K562 (cell line): ENCODE measurements around the gene AP1S3. TPM values are rescaled to one million over a fixed set of nuclear protein-coding genes. Genes with fewer than 3 reads are reported as not detected.

ENCODE experiments used
- ATAC-seq: fragments of 200-7000 bp; cut with Tn5 transposase; 3 replicates; pipeline ENCODE4 v1.9.1; 2020; ENCODE audit warnings: moderate library complexity
- BruUV-seq: library from RNA; stranded (reverse); fragments of 400-500 nt; replicated peaks from 2 replicates; lab custom pipeline; 2021; lab: Mats Ljungman, UMichigan
- CTCF ChIA-PET: fragments of 300-600 bp; formaldehyde crosslinking; extraction: SDS; loops from one replicate; lab custom pipeline; 2021; ENCODE audit warnings: low intra/inter-chr PET ratio; lab: Yijun Ruan, JAX
- POLR2A ChIA-PET: fragments of 300-600, 350-650 bp; sonication (Branson Sonifier 250); formaldehyde crosslinking; extraction: SDS; loops from one replicate; lab custom pipeline; 2021; ENCODE audit warnings: antibody characterized with exemption, inconsistent platforms; lab: Yijun Ruan, JAX
- DNase-seq, 4 experiments: peaks; one replicate each; pipeline versions ENCODE4 v3.0.0 to v3.0.0-alpha.2; 2011 to 2018; ENCODE audit warnings: low spot score in 3 of 4, mixed read lengths in 3 of 4; ENCODE audit errors: extremely low read depth in 1 of 4
- FAIRE-seq: peaks from 2 replicates; lab custom pipeline; 2011; peaks lifted over from hg19 to GRCh38; lab: Jason Lieb, UNC
- H2AFZ ChIP-seq: 2 replicates; pipeline ENCODE4 v1.6.0; 2011; ENCODE audit warnings: low read depth, low read length, control low read depth, inconsistent platforms
- H3K27ac ChIP-seq: fragments of 200-600 bp; 3 replicates; pipeline ENCODE4 v1.8.0; 2011; ENCODE audit warnings: low read depth, mild to moderate bottlenecking, control low read depth, inconsistent platforms, low read length, moderate library complexity, mixed read lengths; ENCODE audit errors: extremely low read depth
- H3K27me3 ChIP-seq, 2 experiments: fragments of 300-600 bp in 1 of 2; 2 replicates in 1 of 2; 3 replicates in 1 of 2; pipeline versions ENCODE4 v1.6.0 to v1.8.0; 2011; ENCODE audit warnings: inconsistent platforms in 2 of 2, low read length in 2 of 2, mild to moderate bottlenecking in 1 of 2, mixed read lengths in 1 of 2, moderate library complexity in 1 of 2; ENCODE audit not compliant: control insufficient read depth in 2 of 2, insufficient read depth in 2 of 2
- H3K36me3 ChIP-seq: fragments of 300-600 bp; 3 replicates; pipeline ENCODE4 v1.8.0; 2011; ENCODE audit warnings: mild to moderate bottlenecking, low read length, inconsistent platforms; ENCODE audit not compliant: control insufficient read depth, insufficient read depth
- H3K4me1 ChIP-seq, 2 experiments: fragments of 200-600 bp in 1 of 2; replicated peaks in 1 of 2; 2 replicates in 1 of 2; 3 replicates in 1 of 2; pipeline versions ENCODE4 v1.5.1 to v1.8.0; 2011; ENCODE audit warnings: inconsistent platforms in 2 of 2, low read length in 2 of 2, mild to moderate bottlenecking in 1 of 2, mixed read lengths in 1 of 2, moderate library complexity in 1 of 2; ENCODE audit not compliant: control insufficient read depth in 2 of 2, insufficient read depth in 2 of 2
- H3K4me2 ChIP-seq: 2 replicates; pipeline ENCODE4 v1.6.1; 2011; ENCODE audit warnings: low read length, control low read depth, inconsistent platforms, mixed read lengths; ENCODE audit not compliant: insufficient read depth
- H3K4me3 ChIP-seq: fragments of 200-600 bp; sonication (generic), shearing (Covaris generic); 2 replicates; pipeline ENCODE4 v1.5.1; 2016; ENCODE audit warnings: control low read depth, inconsistent platforms
- H3K79me2 ChIP-seq: fragments of 200-600 bp; 3 replicates; pipeline ENCODE4 v1.8.0; 2011; ENCODE audit warnings: low read length, inconsistent platforms; ENCODE audit not compliant: control insufficient read depth, insufficient read depth
- H3K9ac ChIP-seq, 2 experiments: 2 replicates each; pipeline versions ENCODE4 v1.6.0 to v1.6.1; 2011; ENCODE audit warnings: low read depth in 2 of 2, low read length in 2 of 2, control low read depth in 1 of 2, inconsistent platforms in 1 of 2, mild to moderate bottlenecking in 1 of 2, mixed read lengths in 1 of 2; ENCODE audit not compliant: insufficient read depth in 1 of 2
- H3K9me1 ChIP-seq: one replicate; pipeline ENCODE4 v1.6.0; 2011; ENCODE audit warnings: inconsistent platforms, mild to moderate bottlenecking, low read length, moderate library complexity; ENCODE audit not compliant: control insufficient read depth, insufficient read depth
- H3K9me3 ChIP-seq: replicated peaks from 2 replicates; pipeline ENCODE4 v1.5.1; 2011; ENCODE audit warnings: low read depth, low read length, inconsistent platforms; ENCODE audit not compliant: control insufficient read depth, insufficient read depth
- H4K20me1 ChIP-seq: replicated peaks from 2 replicates; pipeline ENCODE4 v1.6.1; 2011; ENCODE audit warnings: low read length, inconsistent platforms, mixed read lengths; ENCODE audit not compliant: control insufficient read depth, insufficient read depth
- GABPB2 ChIP-seq: fragments of 250-450 bp; sonication (Bioruptor Pico); conservative IDR thresholded peaks from 2 replicates; pipeline ENCODE4 v1.5.1; 2021; ENCODE audit warnings: mild to moderate bottlenecking
- HDAC1 ChIP-seq, 2 experiments: fragments of 450-650 bp; IDR thresholded peaks; 2 replicates each; pipeline ENCODE4 v1.6.1; 2016 to 2017; ENCODE audit warnings: inconsistent platforms in 1 of 2, mild to moderate bottlenecking in 1 of 2, moderate library complexity in 1 of 2
- HNRNPLL ChIP-seq: fragments of 200-400 bp; formaldehyde crosslinking; IDR thresholded peaks from 2 replicates; pipeline ENCODE4 v1.6.1; 2017; ENCODE audit warnings: low read length, low read depth, mild to moderate bottlenecking; ENCODE audit not compliant: poor library complexity, severe bottlenecking
- L3MBTL2 ChIP-seq: fragments of 450-650 bp; IDR thresholded peaks from 2 replicates; pipeline ENCODE4 v1.6.1; 2016; ENCODE audit warnings: mild to moderate bottlenecking, moderate library complexity
- MAZ ChIP-seq, 2 experiments: fragments of 450-650 bp in 1 of 2; sonication (generic) in 1 of 2; formaldehyde crosslinking; IDR thresholded peaks in 1 of 2; conservative IDR thresholded peaks in 1 of 2; 2 replicates each; pipeline versions ENCODE4 v1.4.0 to v1.5.0; 2020; ENCODE audit warnings: mild to moderate bottlenecking in 1 of 2, missing genetic modification reagents in 1 of 2
- RBFOX2 ChIP-seq: fragments of 200-400 bp; formaldehyde crosslinking; IDR thresholded peaks from 2 replicates; pipeline ENCODE4 v1.6.1; 2017; ENCODE audit warnings: low read depth, mild to moderate bottlenecking, low read length, moderate library complexity
- SMAD4 ChIP-seq: fragments of 250-450 bp; sonication (Bioruptor Pico); conservative IDR thresholded peaks from 2 replicates; pipeline ENCODE4 v1.8.0; 2021; ENCODE audit warnings: inconsistent platforms, mild to moderate bottlenecking, moderate library complexity
- ZBTB17 ChIP-seq: fragments of 450-650 bp; formaldehyde crosslinking; IDR thresholded peaks from 2 replicates; pipeline ENCODE4 v1.4.0; 2020; ENCODE audit warnings: mild to moderate bottlenecking
- ZNF263 ChIP-seq: sonication (generic); formaldehyde crosslinking; IDR thresholded peaks from 2 replicates; pipeline ENCODE4 v1.8.0; 2022; ENCODE audit warnings: mild to moderate bottlenecking, missing genetic modification reagents, borderline replicate concordance
- ZNF445 ChIP-seq: fragments of 250-450 bp; sonication (Bioruptor Pico); IDR thresholded peaks from 2 replicates; pipeline ENCODE4 v1.4.0; 2020; ENCODE audit warnings: low read depth, mild to moderate bottlenecking, moderate library complexity
- ZNF512 ChIP-seq: IDR thresholded peaks from 2 replicates; pipeline ENCODE4 v1.6.1; 2016; ENCODE audit warnings: missing genetic modification characterization, missing compliant biosample characterization
- ZNF518B ChIP-seq: fragments of 250-450 bp; sonication (Bioruptor Pico); IDR thresholded peaks from 2 replicates; pipeline ENCODE4 v1.5.0; 2021; ENCODE audit warnings: mild to moderate bottlenecking, moderate library complexity
- ZNF561 ChIP-seq: fragments of 450-650 bp; formaldehyde crosslinking; conservative IDR thresholded peaks from 2 replicates; pipeline ENCODE4 v1.4.0; 2020; ENCODE audit warnings: mild to moderate bottlenecking, moderate library complexity
- WGBS: fragments of 100-300 bp; shearing (Covaris generic); methylation state at CpG from one replicate; pipeline ENCODE4 v1.1.6; 2016; ENCODE audit warnings: low coverage, mixed read lengths; ENCODE audit not compliant: insufficient coverage; ENCODE audit errors: missing lambda C conversion rate; 5-methylcytosine and 5-hydroxymethylcytosine counted together
- in situ Hi-C: fragments of 300-500 bp; cut with MboI; formaldehyde crosslinking; loops from 4 replicates; pipeline ENCODE4 v1.15.0; 2018; ENCODE audit warnings: inconsistent platforms, mixed read lengths
- intact Hi-C: fragments of 100-400 bp; cut with micrococcal nuclease; formaldehyde crosslinking; loops from 2 replicates; pipeline ENCODE4 v1.14.2; 2022
- polyA plus RNA-seq, 8 experiments: library from polyadenylated mRNA; depleted of rRNA in 4 of 8; stranded (reverse) in 5 of 8; unstranded in 3 of 8; fragments of >200 nt; fragmentation: Nextera tagmentation in 2 of 8; fragmentation: Illumina TruSeq in 1 of 8; extraction: Ambion mirVana in 2 of 8; extraction: Trizol in 1 of 8; gene quantifications; 2 replicates each; pipeline versions ENCODE4 v1.2.1 to v1.2.3, GENCODE V29; 2011 to 2014; ENCODE audit warnings: inconsistent platforms in 1 of 8, missing spikeins in 1 of 8
- total RNA-seq, 7 experiments: library from RNA; depleted of rRNA in 6 of 7; stranded (reverse); fragments of >200 nt in 6 of 7; fragmentation: Illumina TruSeq in 2 of 7; extraction: Trizol in 2 of 7; gene quantifications; 2 replicates each; pipeline versions ENCODE4 v1.2.1 to v1.2.3, GENCODE V29; 2011 to 2021; ENCODE audit warnings: low replicate concordance in 1 of 7
- TF ChIP-seq, protein P1 (sequence below): fragments of 250-450 bp; sonication (Bioruptor Pico); IDR thresholded peaks from 2 replicates; pipeline ENCODE4 v1.8.0; 2022; ENCODE audit warnings: moderate library complexity, mild to moderate bottlenecking, inconsistent platforms

AP1S3 gene
- total and polyA plus RNA-seq, 9 of the 15 experiments (the other 6 are each of a cell fraction or from before 2014, with no cell fraction given), result 0.50 to 3.8 (median 2.1) TPM

GRCh38 chr2:223824301-223824700 is 13.1 kb downstream of the AP1S3 start:
- Histone ChIP-seq H4K20me1 (no peaks in the 10 kb centered on the region), H3K9me3 (no peaks in the 10 kb centered on the region), H3K79me2 (no peaks in the 10 kb centered on the region), H3K4me2 (no peak overlapping the region), H3K4me1 (no peaks in the 10 kb centered on the region; a peak in 1 of 5 replicates), H3K9ac (no peak overlapping the region), H3K4me3 (no peak overlapping the region)
- CTCF ChIA-PET, result no interaction called here
- ATAC-seq, result peak; percentile 34; the same call in 2 of the 3 replicates
- TF ChIP-seq ZNF445 (CRISPR knock-in tag), result no peak
- no peak for TF ChIP-seq MAZ (CRISPR knock-in tag; conservative IDR thresholded peaks at IDR 0.05 in 1 of 2, IDR thresholded peaks at IDR 0.05 in 1 of 2)
- TF ChIP-seq GABPB2 (CRISPR knock-in tag), result no peak
- no peak for TF ChIP-seq HDAC1 (IDR thresholded peaks at IDR 0.05)
- no peak for TF ChIP-seq ZBTB17
- TF ChIP-seq, protein P1, sequence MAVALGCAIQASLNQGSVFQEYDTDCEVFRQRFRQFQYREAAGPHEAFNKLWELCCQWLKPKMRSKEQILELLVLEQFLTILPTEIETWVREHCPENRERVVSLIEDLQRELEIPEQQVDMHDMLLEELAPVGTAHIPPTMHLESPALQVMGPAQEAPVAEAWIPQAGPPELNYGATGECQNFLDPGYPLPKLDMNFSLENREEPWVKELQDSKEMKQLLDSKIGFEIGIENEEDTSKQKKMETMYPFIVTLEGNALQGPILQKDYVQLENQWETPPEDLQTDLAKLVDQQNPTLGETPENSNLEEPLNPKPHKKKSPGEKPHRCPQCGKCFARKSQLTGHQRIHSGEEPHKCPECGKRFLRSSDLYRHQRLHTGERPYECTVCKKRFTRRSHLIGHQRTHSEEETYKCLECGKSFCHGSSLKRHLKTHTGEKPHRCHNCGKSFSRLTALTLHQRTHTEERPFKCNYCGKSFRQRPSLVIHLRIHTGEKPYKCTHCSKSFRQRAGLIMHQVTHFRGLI (CRISPR knock-in tag), result no peak
- no peak for TF ChIP-seq RBFOX2
- no peak for TF ChIP-seq HNRNPLL
- no peak for TF ChIP-seq SMAD4 (CRISPR knock-in tag)
- TF ChIP-seq ZNF512 (tag), result no peak
- TF ChIP-seq ZNF561 (CRISPR knock-in tag), result no peak
- TF ChIP-seq ZNF518B (CRISPR knock-in tag), result no peak
- TF ChIP-seq L3MBTL2, result no peak
- TF ChIP-seq ZNF263 (CRISPR knock-in tag), result no peak
- TF ChIP-seq, all 486 proteins: peak for 0
- intact Hi-C loops, result no loop called here
- no peak for DNase-seq
- FAIRE-seq, result no peak
- H2AFZ ChIP-seq, result no peak overlapping the region
- no peaks in the 10 kb centered on the region for H3K36me3 ChIP-seq
- WGBS, result 59% methylated on average over 8 of the region's 8 CpGs
- H3K27ac ChIP-seq, result no peak overlapping the region
- 0 out of 5 replicates have a peak, but pooled peaks cover 0 to 4% of the 10 kb centered on the region in 2 experiments for H3K27me3 ChIP-seq
- in situ Hi-C loops, result loop anchor here (25.0 kb wide), 1 partner anchor 862 kb away; no protein-coding TSS in a partner anchor
- POLR2A ChIA-PET, result no interaction called here
- BruUV-seq, result no TSS peak
- no peaks in the 10 kb centered on the region for H3K9me1 ChIP-seq
